Type B pancreatic cell (in vitro differentiated cells): ENCODE data around the gene XRCC4. TPM values are rescaled to one million over a fixed set of nuclear protein-coding genes. Genes with fewer than 3 reads are reported as not detected.

Experiments
- DNase-seq: peaks from one replicate; pipeline ENCODE4 v3.0.0; 2021; ENCODE audit warnings: mixed read lengths; ENCODE audit not compliant: unreplicated experiment; ENCODE audit errors: extremely low spot score
- H3K27ac Mint-ChIP-seq: 2 replicates; pipeline ENCODE4 v1.8.0; 2021; ENCODE audit warnings: mild to moderate bottlenecking, mixed read lengths
- H3K27me3 Mint-ChIP-seq: 2 replicates; pipeline ENCODE4 v1.8.0; 2021; ENCODE audit warnings: mixed read lengths
- H3K36me3 Mint-ChIP-seq: 2 replicates; pipeline ENCODE4 v1.8.0; 2021; ENCODE audit warnings: mixed read lengths
- H3K4me1 Mint-ChIP-seq: one replicate; pipeline ENCODE4 v1.8.0; 2021; ENCODE audit warnings: mixed read lengths; ENCODE audit not compliant: unreplicated experiment
- H3K4me3 Mint-ChIP-seq: 2 replicates; pipeline ENCODE4 v1.8.0; 2021; ENCODE audit warnings: mild to moderate bottlenecking, mixed read lengths
- H3K9me3 Mint-ChIP-seq: 2 replicates; pipeline ENCODE4 v1.8.0; 2021; ENCODE audit warnings: mixed read lengths
- CTCF ChIP-seq: fragments of 200-600 bp; sonication (generic); conservative IDR thresholded peaks from 2 replicates; pipeline ENCODE4 v1.5.0; 2021; ENCODE audit warnings: antibody characterized with exemption, mild to moderate bottlenecking
- total RNA-seq: library from RNA; stranded (reverse); gene quantifications from 2 replicates; pipeline ENCODE4 v1.2.1, GENCODE V29; 2021; ENCODE audit warnings: low replicate concordance

XRCC4 gene
- total RNA-seq, 1 donor from 2014 or later = 7.4 TPM

- peaks cover 51% of the 10 kb centered on the region for H3K4me1 Mint-ChIP-seq
- H3K4me3 Mint-ChIP-seq = no peak overlapping the region
- H3K9me3 Mint-ChIP-seq = no peaks in the 10 kb centered on the region
- TF ChIP-seq CTCF = no peak
- peaks cover 25% of the 10 kb centered on the region for H3K36me3 Mint-ChIP-seq
- H3K27ac Mint-ChIP-seq = no peak overlapping the region
- DNase-seq = no peak
- H3K27me3 Mint-ChIP-seq = no peaks in the 10 kb centered on the region
Measured at GRCh38 chr5:83072966-83073365, 4.4 kb upstream of the XRCC4 start.

- H3K27me3 Mint-ChIP-seq = no peaks in the 10 kb centered on the region
- H3K4me1 Mint-ChIP-seq = peaks cover 30% of the 10 kb centered on the region
- no peak for DNase-seq
- peaks cover 2% of the 10 kb centered on the region for H3K9me3 Mint-ChIP-seq
- H3K27ac Mint-ChIP-seq = peak overlapping the region; percentile 96
- TF ChIP-seq CTCF = no peak
- peak overlapping the region; percentile 99 for H3K4me3 Mint-ChIP-seq
- peaks cover 19% of the 10 kb centered on the region for H3K36me3 Mint-ChIP-seq
Measured at GRCh38 chr5:83077662-83078261, 415 bp downstream of the XRCC4 start.

- Mint-ChIP-seq H3K36me3 (no peaks in the 10 kb centered on the region), H3K27ac (no peak overlapping the region), H3K4me1 (peaks cover 9% of the 10 kb centered on the region), H3K4me3 (no peak overlapping the region), H3K9me3 (peaks cover 4% of the 10 kb centered on the region), H3K27me3 (no peaks in the 10 kb centered on the region)
- no peak for TF ChIP-seq CTCF
- DNase-seq = no peak
Measured at GRCh38 chr5:83082750-83083149, 5.4 kb downstream of the XRCC4 start.

GRCh38 chr5:83084336-83084735, 7.0 kb downstream of the XRCC4 start:
- no peak for TF ChIP-seq CTCF
- Mint-ChIP-seq H3K9me3 (peaks cover 4% of the 10 kb centered on the region), H3K27ac (no peak overlapping the region), H3K4me1 (no peaks in the 10 kb centered on the region), H3K4me3 (no peak overlapping the region), H3K36me3 (no peaks in the 10 kb centered on the region), H3K27me3 (no peaks in the 10 kb centered on the region)
- DNase-seq = no peak

- Mint-ChIP-seq H3K4me1 (no peaks in the 10 kb centered on the region), H3K9me3 (peaks cover 5% of the 10 kb centered on the region), H3K4me3 (no peak overlapping the region), H3K36me3 (no peaks in the 10 kb centered on the region), H3K27me3 (no peaks in the 10 kb centered on the region), H3K27ac (no peak overlapping the region)
- no peak for TF ChIP-seq CTCF
- DNase-seq = no peak
Measured at GRCh38 chr5:83085106-83085505, 7.8 kb downstream of the XRCC4 start.

GRCh38 chr5:83090169-83090568, 12.8 kb downstream of the XRCC4 start:
- DNase-seq = no peak
- no peak overlapping the region for H3K4me3 Mint-ChIP-seq
- no peak overlapping the region for H3K27ac Mint-ChIP-seq
- H3K4me1 Mint-ChIP-seq = no peaks in the 10 kb centered on the region
- no peaks in the 10 kb centered on the region for H3K27me3 Mint-ChIP-seq
- TF ChIP-seq CTCF = no peak
- peaks cover 20% of the 10 kb centered on the region for H3K36me3 Mint-ChIP-seq
- H3K9me3 Mint-ChIP-seq = peaks cover 29% of the 10 kb centered on the region
